AG20443 (cell line): ENCODE data around the gene ZNF581.

Experiments used
- DNase-seq: peaks from one replicate; pipeline ENCODE4 v3.0.0; 2012; ENCODE audit warnings: low spot score, mixed read lengths

The ZNF581 gene

DNA sequence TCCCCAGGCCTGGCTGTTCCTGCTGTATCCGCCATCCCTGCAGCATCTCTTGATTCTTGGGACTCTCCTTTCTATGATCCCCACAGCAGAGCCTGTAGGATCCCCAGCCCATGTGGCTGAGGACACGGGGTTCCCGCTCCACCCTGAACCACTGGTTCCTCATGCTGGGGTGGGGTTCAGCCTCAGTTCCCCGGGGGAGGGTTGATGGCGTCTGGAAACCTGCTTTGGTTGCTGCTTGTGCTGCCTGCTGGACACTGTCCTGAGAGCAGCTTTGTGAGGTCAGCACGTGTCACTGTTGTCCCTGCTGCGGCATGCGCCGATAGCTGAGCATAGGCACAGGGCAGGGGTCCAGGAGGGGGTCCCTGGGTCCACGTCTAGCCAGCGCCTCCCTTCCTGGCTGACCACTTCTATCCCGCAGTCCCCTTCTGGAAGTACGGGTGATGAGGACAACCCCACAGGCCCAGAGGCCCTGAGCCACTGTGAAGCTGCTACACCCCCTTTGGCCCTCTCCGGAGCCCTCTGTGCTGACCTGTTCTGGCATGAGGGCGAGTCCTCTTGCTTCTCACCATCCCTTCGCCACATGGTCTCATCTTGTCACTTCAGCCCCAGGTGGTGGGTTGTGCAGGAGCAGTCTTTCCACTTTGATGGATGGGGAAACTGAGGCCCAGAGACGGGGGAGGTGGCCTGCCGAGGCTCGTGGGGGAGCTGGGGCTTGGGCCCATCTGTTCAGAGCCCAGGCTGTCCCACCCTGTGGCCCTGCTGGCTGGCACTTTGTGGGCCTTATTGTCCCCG, 37.1 kb downstream of the ZNF581 start:
- DNase-seq, result no peak

DNA sequence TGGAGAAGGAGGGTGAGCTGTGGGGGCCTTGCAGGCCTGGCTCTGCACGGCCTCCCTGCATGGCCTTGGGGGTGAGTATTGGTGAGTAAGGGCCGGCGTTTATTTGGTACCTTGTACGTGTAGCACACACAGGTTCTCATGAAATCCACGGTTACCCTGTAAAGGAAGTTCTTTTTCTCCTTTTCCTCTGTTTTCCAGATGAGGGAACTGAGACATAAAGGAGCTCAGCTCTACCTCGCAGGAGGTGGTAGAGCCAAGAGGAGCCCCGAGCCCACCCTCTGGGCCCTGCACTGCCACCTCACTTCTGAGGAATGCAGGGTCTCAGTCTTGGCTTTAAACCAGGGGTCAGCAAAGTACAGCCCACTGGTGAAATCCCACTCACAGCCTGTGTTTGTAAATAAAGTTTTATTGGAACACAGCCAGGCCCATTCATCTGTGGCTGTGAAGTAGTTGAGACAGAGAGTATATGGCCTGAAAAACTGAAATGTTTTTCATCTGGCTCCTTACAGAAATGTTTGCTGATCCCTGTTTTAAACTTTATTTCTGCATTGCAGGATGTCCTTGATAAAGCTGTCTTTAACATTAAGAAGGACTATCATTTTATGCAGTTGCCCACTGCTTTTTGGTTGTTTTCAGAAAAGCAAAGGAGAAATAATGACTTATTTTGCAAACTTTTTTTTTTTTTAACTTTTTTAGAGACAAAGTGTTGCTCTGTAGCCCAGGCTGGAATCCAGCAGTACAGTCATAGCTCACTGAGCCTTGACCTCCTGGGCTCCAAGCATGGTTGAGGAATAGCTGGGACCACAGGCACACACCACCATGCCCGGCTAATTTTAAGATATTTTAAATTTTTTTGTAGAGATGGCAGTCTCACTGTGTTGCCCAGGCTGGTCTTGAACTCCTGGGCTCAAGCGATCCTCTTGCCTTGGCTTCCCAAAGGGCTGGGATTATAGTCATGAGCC, 38.0 kb downstream of the ZNF581 start:
- DNase-seq, result no peak

DNA sequence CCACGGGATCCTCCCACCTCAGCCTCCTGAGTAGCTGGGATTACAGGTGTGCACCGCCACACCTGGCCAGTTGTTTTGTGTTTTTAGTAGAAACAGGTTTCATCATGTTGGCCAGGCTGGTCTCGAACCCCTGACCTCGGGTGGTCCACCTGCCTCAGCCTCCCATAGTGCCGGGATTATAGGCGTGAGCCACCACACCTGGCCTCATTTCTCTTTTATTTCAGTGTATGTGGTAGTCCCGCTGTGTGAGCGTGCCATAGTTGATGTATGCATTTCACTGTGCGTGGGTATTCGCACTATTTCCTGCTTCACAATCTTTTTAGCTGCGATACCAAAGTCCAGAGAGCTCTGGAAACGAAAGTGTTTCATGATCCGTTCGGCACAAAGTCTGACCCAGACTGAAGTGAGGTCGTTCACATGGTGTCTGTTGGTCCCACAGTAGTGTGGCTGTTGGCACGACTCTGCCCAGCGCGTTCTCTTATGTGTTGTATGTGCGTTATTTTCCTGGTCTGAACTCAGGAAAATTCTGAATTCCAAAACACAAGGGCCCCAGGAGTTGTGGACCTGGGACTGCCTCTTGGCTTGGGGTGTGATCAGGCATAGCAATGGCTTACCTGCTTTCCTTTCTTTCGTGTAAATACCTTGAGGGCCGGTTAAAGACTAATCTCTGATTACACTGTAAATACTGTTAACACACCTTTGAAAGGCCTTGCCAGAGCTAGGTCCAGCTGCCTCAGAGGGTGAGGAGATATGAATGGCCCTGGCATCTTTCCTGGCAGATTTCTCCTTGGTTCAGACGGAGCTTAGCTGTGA, 40.2 kb downstream of the ZNF581 start:
- no peak for DNase-seq

DNA sequence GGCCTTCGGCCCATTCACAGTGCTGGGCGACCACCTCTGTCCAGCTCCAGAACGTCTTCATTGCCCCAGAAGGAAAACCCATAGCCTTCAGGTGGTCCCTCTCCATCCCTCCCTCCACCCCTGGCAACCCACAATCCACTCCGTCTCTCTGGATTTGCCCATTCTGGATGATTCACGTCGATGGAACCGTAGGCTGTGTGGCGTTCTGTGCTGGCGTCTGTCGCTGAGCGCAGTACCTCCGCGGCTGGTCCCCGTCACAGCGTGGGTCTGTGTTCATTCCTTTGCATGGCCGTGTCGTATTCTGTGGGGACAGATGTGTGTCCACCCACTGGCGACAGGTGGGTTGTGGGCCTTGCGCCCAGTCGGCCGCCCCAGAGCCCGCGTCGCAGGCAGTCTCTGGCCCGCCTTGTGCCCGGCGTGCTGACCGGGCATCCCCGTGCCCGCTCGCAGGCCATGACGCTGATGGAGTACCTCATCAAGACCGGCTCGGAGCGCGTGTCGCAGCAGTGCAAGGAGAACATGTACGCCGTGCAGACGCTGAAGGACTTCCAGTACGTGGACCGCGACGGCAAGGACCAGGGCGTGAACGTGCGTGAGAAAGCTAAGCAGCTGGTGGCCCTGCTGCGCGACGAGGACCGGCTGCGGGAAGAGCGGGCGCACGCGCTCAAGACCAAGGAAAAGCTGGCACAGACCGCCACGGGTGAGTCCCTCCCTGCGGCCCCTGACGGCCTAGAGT, 41.7 kb downstream of the ZNF581 start:
- DNase-seq, result no peak

DNA sequence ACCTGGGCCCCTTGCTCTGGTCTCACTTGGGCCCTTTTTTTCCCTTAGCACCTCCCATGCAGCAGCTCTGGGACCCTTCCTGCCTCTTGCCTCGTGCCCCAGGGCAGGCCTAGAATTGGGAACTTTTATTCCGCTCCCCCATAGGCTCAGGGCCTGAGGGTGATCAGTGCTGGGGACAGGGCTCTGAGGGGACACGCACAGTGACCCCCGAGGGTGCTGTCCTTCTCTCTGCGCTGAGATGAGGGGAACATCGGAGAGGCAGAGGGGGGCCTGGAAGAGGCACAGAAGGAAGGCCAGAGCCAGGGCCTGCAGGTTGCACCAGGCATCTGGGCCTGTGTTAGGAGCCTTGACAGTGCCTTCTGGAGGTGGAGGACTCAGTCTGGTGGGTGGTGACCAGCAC, 42.3 kb downstream of the ZNF581 start:
- no peak for DNase-seq

DNA sequence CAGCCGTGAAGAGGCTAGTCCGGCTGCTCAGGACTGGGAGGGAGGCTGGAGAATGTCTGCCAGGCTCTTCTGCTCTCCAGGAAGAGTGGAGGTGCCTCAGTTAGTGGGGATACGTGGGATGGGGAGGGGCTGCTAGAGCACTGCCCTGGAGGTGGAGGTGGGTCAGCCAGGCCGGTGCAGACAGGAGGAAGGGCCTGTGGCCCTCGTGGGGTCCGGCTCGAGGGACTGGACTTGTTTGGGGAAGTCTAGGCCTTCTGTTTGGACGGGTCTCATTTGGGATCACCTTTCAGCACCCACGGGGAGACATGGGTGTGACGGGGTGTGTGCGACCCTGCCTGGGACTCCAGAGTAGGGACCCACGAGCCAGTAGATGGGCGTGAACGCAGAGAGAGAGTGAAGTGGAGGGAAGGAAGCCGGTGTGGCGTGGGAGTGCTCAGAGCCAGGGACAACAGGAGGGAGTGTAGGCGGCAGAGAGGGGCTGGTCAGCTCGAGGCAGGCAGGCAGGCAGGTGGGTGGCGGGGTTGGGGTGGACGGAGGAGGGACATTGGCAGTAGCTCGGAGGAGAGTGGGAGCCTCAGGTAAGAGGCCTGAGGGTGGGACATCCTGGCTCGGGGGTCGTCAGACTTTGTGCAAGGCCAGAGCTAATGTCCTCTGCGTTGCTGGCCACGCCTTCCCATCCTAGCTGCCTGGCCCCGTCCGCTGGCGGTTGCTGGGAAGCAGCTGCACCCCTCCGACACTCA, 43.0 kb downstream of the ZNF581 start:
- no peak for DNase-seq

DNA sequence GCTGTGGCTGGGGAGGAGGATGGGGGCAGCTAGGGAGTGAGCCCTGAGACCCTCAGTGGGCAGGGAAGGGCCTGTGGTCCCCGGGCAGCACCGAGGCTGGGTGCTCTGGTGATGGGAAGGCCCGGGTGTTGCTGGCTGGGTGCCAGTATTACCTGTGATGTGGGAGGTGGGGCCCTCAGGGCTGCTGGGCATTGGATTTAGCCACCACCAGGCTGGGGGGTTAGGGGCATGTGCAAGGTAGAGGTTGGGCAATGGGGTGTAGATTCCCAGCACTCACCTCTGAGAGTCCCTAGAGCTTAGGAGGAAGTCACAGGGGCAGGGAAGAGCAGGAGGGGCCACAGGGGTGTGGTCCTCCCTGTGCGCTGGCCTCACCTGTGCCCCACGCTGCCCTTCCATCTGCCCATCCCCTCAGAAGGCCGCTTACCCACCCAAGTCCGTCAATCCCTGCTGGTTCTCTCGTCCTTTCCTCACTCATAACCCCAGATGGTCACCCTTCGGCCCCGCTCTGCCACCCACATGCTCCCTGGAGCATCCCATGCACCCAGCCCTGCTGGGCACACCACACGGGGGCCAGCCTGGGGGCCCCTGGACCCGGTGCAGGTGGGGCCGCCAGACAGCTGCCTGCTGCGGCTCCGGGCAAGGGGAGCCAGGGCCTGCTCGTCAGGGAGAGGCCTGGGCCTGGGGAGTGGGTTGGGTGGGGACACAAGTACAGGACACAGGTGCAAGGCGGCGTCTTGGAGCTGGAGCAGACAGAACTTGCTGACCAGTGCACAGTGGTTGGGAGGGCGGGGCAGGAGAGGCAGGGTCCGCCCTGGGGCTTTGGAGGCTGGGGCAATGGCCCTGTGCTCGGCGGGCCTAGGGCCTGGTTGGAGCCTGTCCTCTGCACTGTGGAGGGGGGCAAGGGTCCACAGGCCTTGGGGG, 44.1 kb downstream of the ZNF581 start:
- DNase-seq, result no peak

DNA sequence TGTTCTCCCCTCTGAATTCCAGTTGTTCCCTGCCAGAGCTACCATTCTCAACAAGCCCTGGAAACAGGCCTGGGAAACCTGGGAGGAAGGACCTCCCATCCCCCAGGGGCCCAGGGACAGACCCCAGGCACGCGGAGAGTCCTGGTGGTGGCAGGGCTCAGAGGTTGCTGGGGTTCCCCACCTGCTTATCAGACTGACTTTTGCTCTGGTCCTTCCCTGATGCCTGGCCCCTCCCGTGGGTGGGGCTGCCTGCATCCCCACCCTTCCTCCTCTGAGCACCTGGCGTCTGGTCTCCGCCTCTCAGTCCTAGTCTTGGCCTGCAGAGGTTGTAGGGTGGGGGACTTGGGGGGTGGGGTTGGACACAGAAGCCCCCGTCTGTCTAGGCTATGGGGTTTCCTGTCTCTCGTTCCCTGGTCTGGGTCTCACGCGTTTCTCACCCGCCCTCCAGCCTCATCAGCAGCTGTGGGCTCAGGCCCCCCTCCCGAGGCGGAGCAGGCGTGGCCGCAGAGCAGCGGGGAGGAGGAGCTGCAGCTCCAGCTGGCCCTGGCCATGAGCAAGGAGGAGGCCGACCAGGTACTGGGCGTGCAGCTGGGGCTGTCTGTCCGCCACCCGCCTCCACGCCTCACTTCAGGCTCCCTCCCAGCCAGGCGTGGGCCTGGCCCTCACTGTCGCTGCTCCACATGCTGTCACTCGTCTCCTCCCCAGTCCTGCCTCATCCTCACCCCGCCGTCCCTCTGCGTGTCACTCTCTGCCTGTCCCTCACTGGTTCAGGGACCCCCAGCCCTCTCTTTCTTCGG, 45.2 kb downstream of the ZNF581 start:
- no peak for DNase-seq

DNA sequence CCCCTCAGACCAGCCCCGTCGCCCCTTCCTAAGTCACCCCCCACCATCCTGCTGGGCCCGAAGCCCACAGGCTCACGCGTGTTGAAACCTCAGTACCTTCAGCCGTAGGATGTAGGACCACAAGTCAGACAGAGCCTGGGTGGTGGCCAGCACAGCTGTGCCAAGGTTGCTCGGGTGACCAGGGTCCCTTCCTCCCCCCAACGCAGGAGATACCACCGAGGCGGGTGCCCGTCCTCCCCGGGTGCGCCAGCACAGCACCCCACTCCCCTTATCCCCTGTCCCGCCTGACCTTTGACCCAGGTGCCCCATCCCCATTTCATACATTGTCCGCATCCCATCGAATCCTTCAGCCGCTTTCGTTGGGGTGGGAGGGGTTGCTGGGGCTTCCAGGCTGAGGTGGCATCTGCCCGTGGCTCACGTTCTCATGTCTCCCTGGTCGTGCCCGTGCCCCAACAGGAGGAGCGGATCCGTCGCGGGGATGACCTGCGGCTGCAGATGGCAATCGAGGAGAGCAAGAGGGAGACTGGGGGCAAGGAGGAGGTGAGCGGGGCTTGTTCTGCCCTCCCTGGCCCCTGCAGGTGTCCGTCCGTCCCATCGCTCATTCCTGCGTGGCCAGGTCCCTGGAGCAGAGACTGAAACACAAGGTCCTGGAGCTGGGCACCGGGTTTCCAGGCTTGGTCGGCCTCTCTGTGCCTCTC, 46.1 kb downstream of the ZNF581 start:
- DNase-seq, result no peak

DNA sequence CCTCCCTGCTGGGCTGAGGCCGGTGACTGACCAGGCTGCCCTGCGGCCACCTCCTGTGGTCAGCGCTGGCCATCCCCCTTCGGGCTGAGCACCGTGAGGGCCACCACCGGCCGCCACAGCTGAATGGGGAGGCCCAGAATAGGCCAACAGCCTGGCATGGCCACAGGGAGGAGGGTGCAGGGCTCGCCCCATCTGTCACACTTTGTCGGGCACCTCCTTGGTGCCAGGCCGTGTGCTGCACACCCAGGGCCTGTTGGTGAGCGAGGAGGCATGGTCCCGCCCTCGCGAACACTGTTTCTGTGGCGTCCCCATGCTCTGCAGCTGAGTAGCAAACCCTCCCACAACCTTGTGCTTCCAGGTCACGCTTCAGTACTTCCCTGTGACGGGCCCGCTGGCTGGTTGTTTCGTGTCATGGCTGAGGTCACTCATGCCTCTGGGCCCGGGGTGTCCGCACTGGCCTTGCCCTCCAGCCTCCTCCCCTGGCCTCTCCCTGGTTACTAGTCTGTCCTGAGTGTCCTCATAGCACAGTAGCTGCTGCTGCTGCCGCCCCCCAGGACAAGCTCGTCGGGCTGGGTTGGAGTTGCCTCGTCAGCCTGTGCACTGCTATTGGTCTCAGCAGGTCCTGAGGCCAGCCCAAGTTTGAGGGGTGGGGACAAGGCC, 46.8 kb downstream of the ZNF581 start:
- no peak for DNase-seq

DNA sequence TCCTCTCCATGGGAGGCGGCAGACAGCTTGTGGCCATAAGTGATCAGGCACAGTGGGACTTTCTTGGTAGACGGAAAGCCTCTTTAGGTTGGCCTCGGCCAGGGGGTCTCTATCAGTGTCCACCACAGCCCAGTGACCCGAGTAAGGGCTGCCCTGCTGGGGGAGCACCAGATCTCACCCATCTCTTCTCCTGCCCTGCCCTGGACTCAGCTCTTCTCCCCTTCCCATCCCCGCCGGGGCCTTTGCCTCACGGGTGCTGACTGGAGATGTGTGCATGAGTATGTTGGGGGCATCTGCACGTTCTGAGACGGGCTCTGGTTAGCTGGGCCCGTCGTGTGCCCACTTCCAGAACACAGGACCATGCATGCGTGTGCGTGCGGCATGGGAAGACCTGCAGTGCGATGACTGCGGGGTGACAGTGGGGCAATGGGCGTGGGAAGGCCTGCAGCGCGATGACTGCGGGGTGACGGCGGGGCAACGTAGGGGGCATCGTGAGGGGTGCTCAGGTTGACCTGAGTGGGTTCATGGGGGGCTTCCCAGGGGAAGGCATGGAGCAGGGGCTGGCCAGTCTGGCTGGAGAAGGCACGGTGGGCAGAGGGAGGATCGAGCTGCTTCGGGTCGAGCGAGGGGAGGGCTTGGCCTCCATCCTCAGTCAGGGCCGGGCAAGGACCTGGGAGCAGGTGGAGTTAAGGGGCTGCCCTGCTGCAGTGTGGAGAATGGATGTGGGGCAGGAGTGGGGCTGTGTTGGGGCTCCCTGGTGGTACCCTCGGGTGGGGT, 47.5 kb downstream of the ZNF581 start:
- no peak for DNase-seq

DNA sequence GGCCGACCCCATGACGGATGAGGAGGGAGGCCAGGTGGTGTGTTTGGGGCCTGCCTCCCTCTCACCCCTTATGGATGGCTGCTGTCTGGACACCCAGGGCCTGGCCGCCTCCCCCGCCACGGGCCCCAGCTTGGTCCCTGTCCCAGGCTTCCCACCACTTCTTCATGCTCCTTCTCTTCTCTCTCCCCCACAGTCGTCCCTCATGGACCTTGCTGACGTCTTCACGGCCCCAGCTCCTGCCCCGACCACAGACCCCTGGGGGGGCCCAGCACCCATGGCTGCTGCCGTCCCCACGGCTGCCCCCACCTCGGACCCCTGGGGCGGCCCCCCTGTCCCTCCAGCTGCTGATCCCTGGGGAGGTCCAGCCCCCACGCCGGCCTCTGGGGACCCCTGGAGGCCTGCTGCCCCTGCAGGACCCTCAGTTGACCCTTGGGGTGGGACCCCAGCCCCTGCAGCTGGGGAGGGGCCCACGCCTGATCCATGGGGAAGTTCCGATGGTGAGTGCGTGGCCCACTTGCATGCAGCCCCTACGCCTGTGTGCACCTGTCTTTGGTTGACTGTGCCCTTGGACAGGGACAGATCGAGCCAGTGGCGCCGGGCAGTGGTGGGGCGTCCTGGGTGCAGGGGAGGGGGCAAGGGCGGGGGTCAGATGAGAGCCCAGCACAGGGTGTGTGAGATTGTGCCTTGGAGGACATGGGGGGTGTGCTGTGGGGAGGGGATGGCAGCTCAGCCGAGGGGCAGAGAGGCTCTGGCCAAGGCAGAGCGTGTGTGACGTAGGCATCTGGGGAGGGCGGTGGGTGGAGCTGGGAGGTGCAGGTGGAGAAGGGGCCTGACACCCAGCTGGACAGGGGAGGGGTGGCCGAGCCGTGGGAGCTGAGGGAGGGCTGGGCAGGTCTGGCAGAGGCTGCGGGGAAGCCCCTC, 48.4 kb downstream of the ZNF581 start:
- no peak for DNase-seq

DNA sequence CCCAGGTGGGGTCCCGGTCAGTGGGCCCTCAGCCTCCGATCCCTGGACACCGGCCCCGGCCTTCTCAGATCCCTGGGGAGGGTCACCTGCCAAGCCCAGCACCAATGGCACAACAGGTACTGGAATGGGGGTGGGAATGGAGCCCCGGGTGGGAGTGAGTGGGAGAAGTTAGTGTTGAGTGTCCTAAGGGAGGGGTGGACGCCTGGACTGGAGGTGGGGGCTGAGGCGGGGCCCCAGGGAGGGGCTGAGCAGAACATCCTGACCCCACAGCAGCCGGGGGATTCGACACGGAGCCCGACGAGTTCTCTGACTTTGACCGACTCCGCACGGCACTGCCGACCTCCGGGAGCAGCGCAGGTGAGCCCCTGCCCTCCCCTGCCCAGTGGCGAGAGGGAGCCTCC, 49.2 kb downstream of the ZNF581 start:
- DNase-seq, result no peak

DNA sequence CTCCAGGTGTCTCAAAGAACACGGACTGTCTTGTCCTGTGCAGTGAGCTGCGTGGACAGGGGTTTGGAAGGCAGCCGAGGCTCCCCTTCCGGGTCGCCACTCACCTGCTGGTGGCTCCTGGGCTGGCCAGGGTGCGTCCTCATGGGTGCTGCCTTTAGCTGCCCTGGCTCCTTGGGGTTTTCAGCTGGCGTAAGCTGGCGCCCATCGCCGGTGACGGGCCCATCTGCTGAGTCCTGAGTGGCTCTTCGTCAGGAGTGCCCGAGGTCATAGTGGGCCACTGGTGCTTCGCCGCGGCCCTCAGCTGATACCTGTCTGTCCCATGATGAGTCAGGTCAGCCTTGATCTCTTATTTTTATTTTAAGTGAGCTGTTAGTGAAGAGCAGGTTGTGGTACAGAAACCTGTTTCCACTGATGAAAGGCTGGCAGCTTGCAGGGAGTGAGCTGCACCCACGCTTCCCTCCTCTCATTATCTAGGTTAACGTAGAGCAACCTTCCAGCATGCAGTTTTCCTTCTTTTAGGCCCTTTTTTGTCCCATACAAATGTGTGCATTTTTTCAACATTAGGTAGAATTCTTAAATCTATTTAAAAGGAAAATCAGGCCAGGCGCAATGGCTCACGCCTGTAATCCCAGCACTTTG, 50.0 kb downstream of the ZNF581 start:
- DNase-seq, result no peak

DNA sequence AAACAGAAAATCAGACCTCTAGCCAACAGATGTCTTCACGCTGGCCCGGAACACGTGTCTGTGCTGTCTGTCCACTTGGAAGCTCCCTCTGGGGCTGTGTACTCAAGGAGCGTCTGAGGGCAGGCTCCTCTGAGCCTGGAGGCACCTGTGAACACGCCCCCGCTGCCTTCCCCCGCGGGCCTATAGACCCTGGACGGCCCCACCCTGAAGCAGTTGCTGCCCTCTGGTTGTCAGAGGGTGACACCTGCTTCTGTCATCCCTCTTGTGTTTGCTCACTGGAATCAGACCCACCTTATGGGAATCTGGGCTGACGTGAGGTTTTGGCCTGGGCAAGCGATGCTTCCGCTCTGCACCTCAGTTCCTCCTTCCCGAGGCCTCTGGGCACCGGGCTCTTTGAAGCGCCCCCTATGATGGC, 50.8 kb downstream of the ZNF581 start:
- DNase-seq, result no peak
